ENCODE data around the gene SLC38A11.

The SLC38A11 gene

DNA sequence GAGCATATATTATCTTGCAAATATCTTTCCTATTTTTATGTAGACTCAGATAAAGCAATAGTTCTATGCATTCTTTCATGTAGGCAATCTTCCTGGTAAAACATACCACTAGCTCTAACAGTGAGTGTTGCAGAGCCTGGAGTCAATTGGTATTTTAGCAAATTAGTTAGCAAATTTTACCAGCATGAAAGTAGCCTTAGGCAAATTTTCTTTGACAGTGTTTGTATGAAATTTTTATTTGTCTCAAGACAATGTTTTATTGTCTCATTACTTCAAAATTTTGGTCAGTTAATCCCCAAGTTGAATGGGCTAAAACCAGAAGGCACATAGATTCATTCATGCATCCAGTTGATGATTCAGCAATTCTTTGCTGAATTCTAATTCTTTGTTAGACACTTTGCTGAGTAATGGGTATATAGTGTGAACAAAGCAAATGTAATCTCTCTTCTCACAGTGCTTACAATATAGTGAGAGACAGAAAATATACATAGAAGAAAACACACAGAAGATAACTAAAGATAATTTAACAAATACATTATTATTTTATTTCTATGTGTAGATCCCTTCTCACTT, 27.1 kb downstream of the SLC38A11 start:
- H3K27me3 ChIP-seq (ENCODE audit: insufficient read depth, poor library complexity, severe bottlenecking): no peaks in the 10 kb centered on the region
- H3K36me3 ChIP-seq (ENCODE audit: low read depth): no peaks in the 10 kb centered on the region
- TF ChIP-seq, protein P1, sequence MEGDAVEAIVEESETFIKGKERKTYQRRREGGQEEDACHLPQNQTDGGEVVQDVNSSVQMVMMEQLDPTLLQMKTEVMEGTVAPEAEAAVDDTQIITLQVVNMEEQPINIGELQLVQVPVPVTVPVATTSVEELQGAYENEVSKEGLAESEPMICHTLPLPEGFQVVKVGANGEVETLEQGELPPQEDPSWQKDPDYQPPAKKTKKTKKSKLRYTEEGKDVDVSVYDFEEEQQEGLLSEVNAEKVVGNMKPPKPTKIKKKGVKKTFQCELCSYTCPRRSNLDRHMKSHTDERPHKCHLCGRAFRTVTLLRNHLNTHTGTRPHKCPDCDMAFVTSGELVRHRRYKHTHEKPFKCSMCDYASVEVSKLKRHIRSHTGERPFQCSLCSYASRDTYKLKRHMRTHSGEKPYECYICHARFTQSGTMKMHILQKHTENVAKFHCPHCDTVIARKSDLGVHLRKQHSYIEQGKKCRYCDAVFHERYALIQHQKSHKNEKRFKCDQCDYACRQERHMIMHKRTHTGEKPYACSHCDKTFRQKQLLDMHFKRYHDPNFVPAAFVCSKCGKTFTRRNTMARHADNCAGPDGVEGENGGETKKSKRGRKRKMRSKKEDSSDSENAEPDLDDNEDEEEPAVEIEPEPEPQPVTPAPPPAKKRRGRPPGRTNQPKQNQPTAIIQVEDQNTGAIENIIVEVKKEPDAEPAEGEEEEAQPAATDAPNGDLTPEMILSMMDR (IDR thresholded peaks at IDR 0.05; ENCODE audit: poor library complexity, severe bottlenecking): no peak
- no peak overlapping the region for H3K27ac ChIP-seq (ENCODE audit: poor library complexity, severe bottlenecking)
- no peaks in the 10 kb centered on the region for H3K9me3 ChIP-seq (ENCODE audit: severe bottlenecking)
- ATAC-seq (ENCODE audit: low read depth): no peak
- no peaks in the 10 kb centered on the region for H3K4me1 ChIP-seq (ENCODE audit: insufficient read depth, poor library complexity, severe bottlenecking)
- no peak overlapping the region for H3K4me3 ChIP-seq (ENCODE audit: severe bottlenecking)
- no peak for DNase-seq (ENCODE audit: low spot score)

DNA sequence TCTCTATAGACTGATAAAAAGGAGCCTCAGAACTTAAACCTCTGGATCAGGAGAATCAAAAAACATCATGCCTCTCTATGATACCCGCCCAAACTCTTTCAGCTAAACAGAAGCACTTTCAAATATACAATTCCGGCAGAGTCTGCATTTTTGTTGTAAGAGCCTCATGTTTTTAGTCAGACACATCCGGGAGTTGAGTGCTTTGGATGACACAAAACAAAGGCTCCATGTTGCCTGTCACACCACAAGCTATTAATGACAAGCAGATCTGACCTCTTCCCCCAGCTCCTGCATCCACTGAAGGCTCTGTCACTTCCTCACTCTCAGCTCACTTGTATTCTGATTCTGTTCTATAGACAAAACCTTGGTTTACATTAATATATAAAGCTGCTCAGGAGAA, 33.2 kb downstream of the SLC38A11 start:
- Histone ChIP-seq H3K27me3 (ENCODE audit: insufficient read depth, poor library complexity, severe bottlenecking) (no peaks in the 10 kb centered on the region), H3K4me1 (ENCODE audit: insufficient read depth, poor library complexity, severe bottlenecking) (peaks cover 10% of the 10 kb centered on the region), H3K27ac (ENCODE audit: poor library complexity, severe bottlenecking) (no peak overlapping the region), H3K9me3 (ENCODE audit: severe bottlenecking) (no peaks in the 10 kb centered on the region), H3K4me3 (ENCODE audit: severe bottlenecking) (no peak overlapping the region), H3K36me3 (ENCODE audit: low read depth) (no peaks in the 10 kb centered on the region)
- ATAC-seq (ENCODE audit: low read depth): no peak
- TF ChIP-seq, protein P1 (IDR thresholded peaks at IDR 0.05; ENCODE audit: poor library complexity, severe bottlenecking): no peak
- no peak for DNase-seq (ENCODE audit: low spot score)

DNA sequence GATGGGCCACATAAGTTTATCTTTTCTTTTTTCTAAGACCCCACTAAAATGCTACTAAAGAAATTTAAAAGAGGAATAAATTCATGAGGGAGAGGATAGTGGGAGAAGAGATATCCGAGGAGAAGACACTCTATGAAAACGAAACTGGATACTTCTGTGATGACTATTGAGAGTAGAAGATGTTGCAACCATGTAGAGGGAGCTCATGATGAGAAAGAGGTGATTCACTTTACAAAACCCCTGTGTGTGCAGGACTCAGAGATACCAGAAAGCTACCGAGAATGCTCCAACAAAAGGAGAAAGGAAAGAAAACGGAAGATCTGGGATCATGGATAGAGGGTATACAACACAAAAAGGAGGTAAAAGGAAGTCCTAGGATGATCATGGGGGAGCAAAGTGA, 34.9 kb downstream of the SLC38A11 start:
- H3K27me3 ChIP-seq (ENCODE audit: insufficient read depth, poor library complexity, severe bottlenecking): no peaks in the 10 kb centered on the region
- H3K4me1 ChIP-seq (ENCODE audit: insufficient read depth, poor library complexity, severe bottlenecking): peaks cover 10% of the 10 kb centered on the region
- H3K36me3 ChIP-seq (ENCODE audit: low read depth): no peaks in the 10 kb centered on the region
- no peaks in the 10 kb centered on the region for H3K9me3 ChIP-seq (ENCODE audit: severe bottlenecking)
- TF ChIP-seq, protein P1 (IDR thresholded peaks at IDR 0.05; ENCODE audit: poor library complexity, severe bottlenecking): no peak
- DNase-seq (ENCODE audit: low spot score): no peak
- H3K27ac ChIP-seq (ENCODE audit: poor library complexity, severe bottlenecking): peak overlapping the region; percentile 71
- no peak overlapping the region for H3K4me3 ChIP-seq (ENCODE audit: severe bottlenecking)
- ATAC-seq (ENCODE audit: low read depth): peak; percentile 100

DNA sequence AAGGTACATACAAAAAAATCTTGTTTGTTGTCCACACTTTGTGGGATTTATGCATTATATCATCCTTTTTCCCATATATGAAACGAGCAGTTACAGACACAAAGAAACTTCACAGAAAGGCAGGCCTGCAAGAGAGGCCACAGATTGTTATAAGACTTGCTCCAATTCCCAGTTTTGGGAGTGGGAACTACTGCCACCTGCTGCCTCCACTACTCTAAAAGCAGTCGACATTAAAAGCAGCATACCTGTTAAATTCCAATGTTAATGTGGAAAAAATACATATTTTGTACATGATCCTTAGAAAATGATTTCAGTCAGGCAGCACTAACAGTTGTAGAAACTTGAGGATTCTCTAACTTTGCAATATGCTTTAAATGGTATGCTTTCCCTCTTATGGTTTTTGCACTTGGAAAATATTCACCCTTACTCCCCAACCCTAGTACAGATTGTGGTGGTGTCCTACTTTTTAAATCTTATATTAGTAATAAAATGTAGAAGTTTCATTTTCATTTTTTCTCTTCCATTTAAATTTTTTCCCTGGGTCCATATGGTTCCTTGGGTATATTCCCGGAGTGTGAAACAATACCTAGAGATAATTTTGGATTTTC, 37.9 kb downstream of the SLC38A11 start:
- ATAC-seq (ENCODE audit: low read depth) (peak; percentile 52; the same call in 2 of the 3 replicates), DNase-seq (ENCODE audit: low spot score) (no peak)
- Histone ChIP-seq H3K4me3 (ENCODE audit: severe bottlenecking) (no peak overlapping the region), H3K36me3 (ENCODE audit: low read depth) (no peaks in the 10 kb centered on the region), H3K27me3 (ENCODE audit: insufficient read depth, poor library complexity, severe bottlenecking) (no peaks in the 10 kb centered on the region), H3K27ac (ENCODE audit: poor library complexity, severe bottlenecking) (no peak overlapping the region), H3K4me1 (ENCODE audit: insufficient read depth, poor library complexity, severe bottlenecking) (peaks cover 30% of the 10 kb centered on the region), H3K9me3 (ENCODE audit: severe bottlenecking) (no peaks in the 10 kb centered on the region)
- TF ChIP-seq, protein P1 (IDR thresholded peaks at IDR 0.05; ENCODE audit: poor library complexity, severe bottlenecking): peak; percentile 88

DNA sequence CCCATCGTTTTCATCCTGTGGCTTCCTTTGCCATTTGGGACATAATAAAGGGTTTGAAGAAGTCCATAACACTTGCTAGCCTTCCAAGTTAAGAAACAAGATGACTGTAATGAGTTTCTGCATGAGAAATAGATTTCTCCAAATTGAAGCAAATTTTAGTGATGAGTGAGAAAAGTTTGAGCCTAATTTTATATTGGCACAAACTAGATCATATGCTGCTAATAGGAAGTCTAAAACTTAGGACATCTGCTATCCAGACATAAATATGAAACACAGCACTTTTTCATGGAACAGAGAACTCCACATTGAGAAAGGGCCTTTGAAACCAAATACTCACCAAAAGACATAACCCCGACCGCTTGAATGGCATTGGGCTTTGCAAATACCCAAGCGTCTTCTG, 39.8 kb downstream of the SLC38A11 start:
- ATAC-seq (ENCODE audit: low read depth) (no peak), DNase-seq (ENCODE audit: low spot score) (no peak)
- H3K4me1 ChIP-seq (ENCODE audit: insufficient read depth, poor library complexity, severe bottlenecking): peaks cover 43% of the 10 kb centered on the region
- H3K27ac ChIP-seq (ENCODE audit: poor library complexity, severe bottlenecking): no peak overlapping the region
- H3K4me3 ChIP-seq (ENCODE audit: severe bottlenecking): no peak overlapping the region
- no peaks in the 10 kb centered on the region for H3K9me3 ChIP-seq (ENCODE audit: severe bottlenecking)
- no peaks in the 10 kb centered on the region for H3K27me3 ChIP-seq (ENCODE audit: insufficient read depth, poor library complexity, severe bottlenecking)
- H3K36me3 ChIP-seq (ENCODE audit: low read depth): no peaks in the 10 kb centered on the region
- TF ChIP-seq, protein P1 (IDR thresholded peaks at IDR 0.05; ENCODE audit: poor library complexity, severe bottlenecking): no peak

Data from RWPE2 (cell line).